K562 (cell line): ENCODE results near the gene TMEM120B. TPM values are rescaled to one million over a fixed set of nuclear protein-coding genes. Genes with fewer than 3 reads are reported as not detected.

Experiments used
- ARID1B ChIP-seq: fragments of 450-650 bp; IDR thresholded peaks from 2 replicates; pipeline ENCODE4 v1.6.1; 2016; ENCODE audit warnings: antibody characterized with exemption, mild to moderate bottlenecking, inconsistent platforms
- CBFA2T3 ChIP-seq: fragments of 450-650 bp; IDR thresholded peaks from 2 replicates; pipeline ENCODE4 v1.6.1; 2017
- CBX8 ChIP-seq: fragments of 200-600 bp; sonication (generic); IDR thresholded peaks from 2 replicates; pipeline ENCODE4 v1.6.1; 2012; ENCODE audit warnings: borderline replicate concordance, mixed run types, low read depth, mild to moderate bottlenecking, moderate library complexity, mixed read lengths, low read length, control low read depth, inconsistent platforms; ENCODE audit not compliant: poor library complexity, severe bottlenecking; ENCODE audit errors: extremely low read depth
- CCAR2 ChIP-seq: fragments of 200-400 bp; formaldehyde crosslinking; IDR thresholded peaks from 2 replicates; pipeline ENCODE4 v1.6.1; 2017; ENCODE audit warnings: mild to moderate bottlenecking, low read depth, low read length
- CTBP1 ChIP-seq: fragments of 450-650 bp; IDR thresholded peaks from 2 replicates; pipeline ENCODE4 v1.6.1; 2016; ENCODE audit warnings: borderline replicate concordance
- DPF2 ChIP-seq: fragments of 450-650 bp; IDR thresholded peaks from 2 replicates; pipeline ENCODE4 v1.6.1; 2016
- FOS ChIP-seq: IDR thresholded peaks from 3 replicates; pipeline ENCODE4 v1.6.1; 2011; ENCODE audit not compliant: insufficient read length; ENCODE audit errors: extremely low read depth
- FOSL1 ChIP-seq: fragments of 200-800 bp; sonication (Bioruptor generic); conservative IDR thresholded peaks from 2 replicates; pipeline ENCODE4 v1.6.1; 2016; ENCODE audit warnings: missing genetic modification characterization, missing compliant biosample characterization
- HDAC6 ChIP-seq: IDR thresholded peaks from 2 replicates; pipeline ENCODE4 v1.6.1; 2012; ENCODE audit warnings: low read depth, mild to moderate bottlenecking, control low read depth, inconsistent platforms, low read length, moderate library complexity
- JUN ChIP-seq, 2 experiments: sonication (generic) in 1 of 2; formaldehyde crosslinking in 1 of 2; IDR thresholded peaks; 2 replicates each; pipeline versions ENCODE4 v1.6.1 to v1.8.0; 2012 to 2022; ENCODE audit warnings: borderline replicate concordance in 2 of 2, mild to moderate bottlenecking in 2 of 2, improper control_type of control experiment in 1 of 2, low read depth in 1 of 2, low read length in 1 of 2, missing genetic modification reagents in 1 of 2
- JUND ChIP-seq, 2 experiments: IDR thresholded peaks; 2 replicates in 1 of 2; 3 replicates in 1 of 2; pipeline ENCODE4 v1.6.1; 2011; ENCODE audit warnings: borderline replicate concordance in 2 of 2, low read depth in 2 of 2, low read length in 2 of 2, improper control_type of control experiment in 1 of 2, missing biosample characterization in 1 of 2, missing genetic modification characterization in 1 of 2, missing genetic modification reagents in 1 of 2
- KDM1A ChIP-seq, 2 experiments: fragments of 450-650 bp; IDR thresholded peaks; 2 replicates each; pipeline ENCODE4 v1.6.1; 2016; ENCODE audit warnings: mild to moderate bottlenecking in 2 of 2
- KDM5B ChIP-seq: fragments of 200-600 bp; sonication (generic); IDR thresholded peaks from 2 replicates; pipeline ENCODE4 v1.6.1; 2012; ENCODE audit warnings: low read depth, mild to moderate bottlenecking, moderate library complexity, low read length, control low read depth, inconsistent platforms; ENCODE audit not compliant: insufficient replicate concordance
- MAX ChIP-seq: sonication (generic); formaldehyde crosslinking; IDR thresholded peaks from 2 replicates; pipeline ENCODE4 v1.9.0; 2022; ENCODE audit warnings: mild to moderate bottlenecking, missing genetic modification reagents
- PTBP1 ChIP-seq: fragments of 200-400 bp; formaldehyde crosslinking; IDR thresholded peaks from 2 replicates; pipeline ENCODE4 v1.6.1; 2017; ENCODE audit warnings: low read depth, low read length
- TCF3 ChIP-seq: sonication (generic); formaldehyde crosslinking; IDR thresholded peaks from 2 replicates; pipeline ENCODE4 v1.4.0; 2020; ENCODE audit warnings: mild to moderate bottlenecking, missing genetic modification reagents
- TGIF2 ChIP-seq: sonication (generic); formaldehyde crosslinking; IDR thresholded peaks from 2 replicates; pipeline ENCODE4 v1.8.1; 2022; ENCODE audit warnings: mild to moderate bottlenecking, missing genetic modification reagents, moderate library complexity
- ZKSCAN8 ChIP-seq: fragments of 200-800 bp; sonication (Bioruptor generic); IDR thresholded peaks from 2 replicates; pipeline ENCODE4 v1.6.1; 2016; ENCODE audit warnings: missing genetic modification characterization, missing compliant biosample characterization
- ZNF263 ChIP-seq: sonication (generic); formaldehyde crosslinking; IDR thresholded peaks from 2 replicates; pipeline ENCODE4 v1.8.0; 2022; ENCODE audit warnings: mild to moderate bottlenecking, missing genetic modification reagents, borderline replicate concordance
- polyA plus RNA-seq, 8 experiments: library from polyadenylated mRNA; depleted of rRNA in 4 of 8; stranded (reverse) in 5 of 8; unstranded in 3 of 8; fragments of >200 nt; fragmentation: Nextera tagmentation in 2 of 8; fragmentation: Illumina TruSeq in 1 of 8; extraction: Ambion mirVana in 2 of 8; extraction: Trizol in 1 of 8; gene quantifications; 2 replicates each; pipeline versions ENCODE4 v1.2.1 to v1.2.3, GENCODE V29; 2011 to 2014; ENCODE audit warnings: inconsistent platforms in 1 of 8, missing spikeins in 1 of 8
- total RNA-seq, 7 experiments: library from RNA; depleted of rRNA in 6 of 7; stranded (reverse); fragments of >200 nt in 6 of 7; fragmentation: Illumina TruSeq in 2 of 7; extraction: Trizol in 2 of 7; gene quantifications; 2 replicates each; pipeline versions ENCODE4 v1.2.1 to v1.2.3, GENCODE V29; 2011 to 2021; ENCODE audit warnings: low replicate concordance in 1 of 7
- TF ChIP-seq, protein P1 (sequence below), 2 experiments: fragments of 150-350 bp in 1 of 2; IDR thresholded peaks; 2 replicates each; pipeline ENCODE4 v1.6.1; 2012 to 2016; ENCODE audit warnings: low read depth in 2 of 2, low read length in 2 of 2, mild to moderate bottlenecking in 1 of 2, moderate library complexity in 1 of 2

Gene TMEM120B
- total and polyA plus RNA-seq, 9 of the 15 experiments (the other 6 are each of a cell fraction or from before 2014, with no cell fraction given): 1.7 to 18.6 (median 7.4) TPM

DNA sequence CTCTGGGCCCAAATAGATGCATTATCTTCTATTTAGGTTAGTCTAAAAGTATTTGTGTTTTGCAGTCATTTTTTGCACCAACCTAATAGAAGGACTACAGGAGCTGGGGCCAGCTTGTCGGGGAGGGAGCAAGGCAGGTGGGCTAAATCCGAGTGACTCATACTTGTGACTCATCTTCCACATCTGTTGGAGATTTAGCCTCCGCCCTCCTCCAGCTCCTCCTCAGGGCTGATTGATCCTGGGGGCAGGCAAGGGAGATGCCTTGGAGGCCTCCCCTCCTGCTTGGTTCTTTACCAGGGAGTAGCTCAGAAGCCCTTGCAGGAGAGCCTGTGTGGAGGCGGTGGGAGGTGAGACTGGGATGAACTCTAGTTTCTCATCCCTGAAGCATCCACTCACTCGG is 53.0 kb downstream of the TMEM120B start (continued):
- peak; percentile 89 for TF ChIP-seq ZNF263 (CRISPR knock-in tag)
- no peak; the same call in 1 of the 2 replicates for TF ChIP-seq TCF3 (CRISPR knock-in tag)
- TF ChIP-seq CTBP1: no peak
- peak; percentile 97 for TF ChIP-seq JUN (IDR thresholded peaks at IDR 0.05; ENCODE audit: borderline replicate concordance, low read depth, low read length)
- no peak for TF ChIP-seq JUN (CRISPR knock-in tag; IDR thresholded peaks at IDR 0.05; ENCODE audit: borderline replicate concordance)
- TF ChIP-seq FOSL1 (tag): peak; percentile 88
- peak; percentile 74; the same call in 1 of the 2 replicates for TF ChIP-seq DPF2
- TF ChIP-seq CBX8: no peak
- no peak for TF ChIP-seq HDAC6
- TF ChIP-seq KDM1A (IDR thresholded peaks at IDR 0.05): peak in 1 of 2 experiments; percentile 26; a peak in 1 of 4 replicates
- TF ChIP-seq FOS: peak; percentile 68
- no peak for TF ChIP-seq TGIF2 (CRISPR knock-in tag)
- no peak for TF ChIP-seq CCAR2
- TF ChIP-seq, protein P1, sequence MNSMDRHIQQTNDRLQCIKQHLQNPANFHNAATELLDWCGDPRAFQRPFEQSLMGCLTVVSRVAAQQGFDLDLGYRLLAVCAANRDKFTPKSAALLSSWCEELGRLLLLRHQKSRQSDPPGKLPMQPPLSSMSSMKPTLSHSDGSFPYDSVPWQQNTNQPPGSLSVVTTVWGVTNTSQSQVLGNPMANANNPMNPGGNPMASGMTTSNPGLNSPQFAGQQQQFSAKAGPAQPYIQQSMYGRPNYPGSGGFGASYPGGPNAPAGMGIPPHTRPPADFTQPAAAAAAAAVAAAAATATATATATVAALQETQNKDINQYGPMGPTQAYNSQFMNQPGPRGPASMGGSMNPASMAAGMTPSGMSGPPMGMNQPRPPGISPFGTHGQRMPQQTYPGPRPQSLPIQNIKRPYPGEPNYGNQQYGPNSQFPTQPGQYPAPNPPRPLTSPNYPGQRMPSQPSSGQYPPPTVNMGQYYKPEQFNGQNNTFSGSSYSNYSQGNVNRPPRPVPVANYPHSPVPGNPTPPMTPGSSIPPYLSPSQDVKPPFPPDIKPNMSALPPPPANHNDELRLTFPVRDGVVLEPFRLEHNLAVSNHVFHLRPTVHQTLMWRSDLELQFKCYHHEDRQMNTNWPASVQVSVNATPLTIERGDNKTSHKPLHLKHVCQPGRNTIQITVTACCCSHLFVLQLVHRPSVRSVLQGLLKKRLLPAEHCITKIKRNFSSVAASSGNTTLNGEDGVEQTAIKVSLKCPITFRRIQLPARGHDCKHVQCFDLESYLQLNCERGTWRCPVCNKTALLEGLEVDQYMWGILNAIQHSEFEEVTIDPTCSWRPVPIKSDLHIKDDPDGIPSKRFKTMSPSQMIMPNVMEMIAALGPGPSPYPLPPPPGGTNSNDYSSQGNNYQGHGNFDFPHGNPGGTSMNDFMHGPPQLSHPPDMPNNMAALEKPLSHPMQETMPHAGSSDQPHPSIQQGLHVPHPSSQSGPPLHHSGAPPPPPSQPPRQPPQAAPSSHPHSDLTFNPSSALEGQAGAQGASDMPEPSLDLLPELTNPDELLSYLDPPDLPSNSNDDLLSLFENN (IDR thresholded peaks at IDR 0.05; ENCODE audit: low read depth in 2 of 2, low read length in 2 of 2): no peak
- TF ChIP-seq MAX (CRISPR knock-in tag): 0 out of 2 replicates have a peak, but pooled peaks have one; percentile 10
- TF ChIP-seq PTBP1: no peak
- peak; percentile 71 for TF ChIP-seq CBFA2T3
- TF ChIP-seq ARID1B: peak; percentile 79
- peak; percentile 97 for TF ChIP-seq JUND (IDR thresholded peaks at IDR 0.05; ENCODE audit: borderline replicate concordance, low read depth, low read length)
- TF ChIP-seq JUND (tag; IDR thresholded peaks at IDR 0.05; ENCODE audit: borderline replicate concordance, low read depth, low read length): peak; percentile 88; the same call in 2 of the 3 replicates
- no peak for TF ChIP-seq KDM5B
- TF ChIP-seq ZKSCAN8 (CRISPR knock-in tag): no peak
- TF ChIP-seq, all 486 proteins: peak for 17
